Naive thymus-derived CD4-positive, alpha-beta T cell (primary cell): ENCODE data around the gene PRR15. TPM values are rescaled to one million over a fixed set of nuclear protein-coding genes. Genes with fewer than 3 reads are reported as not detected.
A peak's percentile ranks its signal among the peaks of the same experiment; 100 is the strongest.

ENCODE experiments used
- ATAC-seq: fragments of 150-1000 bp; cut with Tn5 transposase; 2 replicates; pipeline ENCODE4 v1.10.0; 2021; ENCODE audit warnings: mild to moderate bottlenecking, moderate library complexity
- CTCF ChIA-PET: fragments of 350-600 bp; sonication (Branson Sonifier 250); formaldehyde crosslinking; loops from one replicate; lab custom pipeline; 2021; ENCODE audit warnings: antibody characterized with exemption; lab: Charles Lee
- POLR2A ChIA-PET: fragments of 350-600 bp; sonication (Branson Sonifier 250); formaldehyde crosslinking; loops from one replicate; lab custom pipeline; 2021; ENCODE audit warnings: antibody characterized with exemption, inconsistent platforms; lab: Charles Lee
- DNase-seq, 9 donors: peaks; one replicate each; pipeline versions ENCODE4 v3.0.0 to v3.0.0-alpha.2; 2020 to 2022; ENCODE audit warnings: mixed read lengths in 1 of 9
- H3K27ac ChIP-seq: one replicate; pipeline ENCODE4 v1.7.0; 2013; ENCODE audit warnings: mild to moderate bottlenecking, low read depth, low read length, moderate library complexity
- H3K27me3 ChIP-seq, 2 donors: one replicate each; pipeline ENCODE4 v1.7.0; 2013; ENCODE audit warnings: low read length in 2 of 2, mild to moderate bottlenecking in 2 of 2, moderate library complexity in 2 of 2; ENCODE audit not compliant: control insufficient read depth in 2 of 2, insufficient read depth in 2 of 2
- H3K36me3 ChIP-seq, 3 experiments: 1 replicate in 2 of 3; 2 replicates in 1 of 3; pipeline ENCODE4 v1.7.0; 2013; ENCODE audit warnings: low read length in 3 of 3, mild to moderate bottlenecking in 3 of 3, moderate library complexity in 1 of 3; ENCODE audit not compliant: insufficient read depth in 3 of 3, control insufficient read depth in 2 of 3
- H3K4me1 ChIP-seq, 2 donors: one replicate each; pipeline ENCODE4 v1.7.0; 2013; ENCODE audit warnings: low read length in 2 of 2, mild to moderate bottlenecking in 2 of 2, moderate library complexity in 1 of 2; ENCODE audit not compliant: control insufficient read depth in 2 of 2, insufficient read depth in 2 of 2
- H3K4me3 ChIP-seq: 2 replicates; pipeline ENCODE4 v1.7.0; 2013; ENCODE audit warnings: mild to moderate bottlenecking, low read length
- H3K9me3 ChIP-seq, 3 experiments: 1 replicate in 2 of 3; 2 replicates in 1 of 3; pipeline ENCODE4 v1.7.0; 2013; ENCODE audit warnings: low read length in 3 of 3; ENCODE audit not compliant: control insufficient read depth in 2 of 3
- H3K27ac Mint-ChIP-seq, 9 donors: one replicate each; pipeline ENCODE4 v1.8.0; 2020 to 2022; ENCODE audit warnings: mixed read lengths in 9 of 9, mild to moderate bottlenecking in 8 of 9, moderate library complexity in 5 of 9, inconsistent platforms in 2 of 9
- H3K27me3 Mint-ChIP-seq, 5 donors: one replicate each; pipeline ENCODE4 v1.8.0; 2021 to 2022; ENCODE audit warnings: mixed read lengths in 5 of 5, mild to moderate bottlenecking in 1 of 5
- H3K36me3 Mint-ChIP-seq, 5 donors: one replicate each; pipeline ENCODE4 v1.8.0; 2020 to 2022; ENCODE audit warnings: mixed read lengths in 5 of 5, mild to moderate bottlenecking in 3 of 5, inconsistent platforms in 1 of 5
- H3K4me1 Mint-ChIP-seq, 7 donors: one replicate each; pipeline ENCODE4 v1.8.0; 2020 to 2022; ENCODE audit warnings: mixed read lengths in 7 of 7, mild to moderate bottlenecking in 3 of 7, inconsistent platforms in 1 of 7
- H3K4me3 Mint-ChIP-seq, 10 donors: one replicate each; pipeline ENCODE4 v1.8.0; 2020 to 2022; ENCODE audit warnings: mild to moderate bottlenecking in 10 of 10, mixed read lengths in 10 of 10, moderate library complexity in 6 of 10, inconsistent platforms in 2 of 10
- H3K9me3 Mint-ChIP-seq, 11 donors: one replicate each; pipeline ENCODE4 v1.8.0; 2020 to 2022; ENCODE audit warnings: mixed read lengths in 11 of 11, mild to moderate bottlenecking in 4 of 11, inconsistent platforms in 1 of 11, moderate library complexity in 1 of 11
- intact Hi-C, 2 donors: fragments of 100-400 bp; cut with micrococcal nuclease; formaldehyde crosslinking; loops; one replicate each; pipeline ENCODE4 v1.15.1; 2023
- polyA plus RNA-seq, 2 donors: library from polyadenylated mRNA; unstranded; fragments of 300-500 nt; fragmentation: Illumina TruSeq; gene quantifications; one replicate each; pipeline ENCODE4 v1.2.3, GENCODE V29; 2021
- total RNA-seq, 6 experiments: library from RNA in 5 of 6; stranded (reverse) in 5 of 6; gene quantifications; 1 replicate in 5 of 6; 2 replicates in 1 of 6; pipeline ENCODE4 v1.2.3 and lab custom pipeline; 2021 to 2026

PRR15 gene
- total and polyA plus RNA-seq, 7 experiments from 2014 or later = not detected

- H3K27me3 ChIP-seq = peaks cover 0 to 3% of the 10 kb centered on the region in 2 donors
- peak overlapping the region in 3 of 10 donors; percentile 15 to 70 (median 45) for H3K4me3 Mint-ChIP-seq
- H3K4me1 Mint-ChIP-seq = peaks cover 12 to 18% (median 17%) of the 10 kb centered on the region in 7 donors
- H3K36me3 Mint-ChIP-seq = peaks cover 0 to 7% (median 0%) of the 10 kb centered on the region in 5 donors
- H3K9me3 Mint-ChIP-seq = peaks cover 0 to 6% (median 0%) of the 10 kb centered on the region in 11 donors
- ChIA-PET CTCF (no interaction called here), POLR2A (no interaction called here)
- H3K27ac Mint-ChIP-seq = no peak overlapping the region
- no peak overlapping the region for H3K4me3 ChIP-seq
- H3K36me3 ChIP-seq = no peaks in the 10 kb centered on the region
- ATAC-seq (peak; percentile 10), DNase-seq (peak in 1 of 9 donors; percentile 22)
- H3K27ac ChIP-seq = no peak overlapping the region
- intact Hi-C loops = no loop called here
- H3K4me1 ChIP-seq = no peaks in the 10 kb centered on the region
- H3K9me3 ChIP-seq = no peaks in the 10 kb centered on the region
- H3K27me3 Mint-ChIP-seq = peaks cover 46 to 80% (median 71%) of the 10 kb centered on the region in 5 donors
These were observed 2.5 kb downstream of the PRR15 start for GRCh38 chr7:29565982-29566746.

GRCh38 chr7:29567174-29567573 lies 3.5 kb downstream of the PRR15 start:
- Histone ChIP-seq H3K4me3 (no peak overlapping the region), H3K27me3 (peaks cover 0 to 3% of the 10 kb centered on the region in 2 donors), H3K27ac (no peak overlapping the region), H3K36me3 (no peaks in the 10 kb centered on the region), H3K9me3 (no peaks in the 10 kb centered on the region), H3K4me1 (no peaks in the 10 kb centered on the region)
- peaks cover 12 to 18% (median 17%) of the 10 kb centered on the region in 7 donors for H3K4me1 Mint-ChIP-seq
- no peak for DNase-seq
- no peak for ATAC-seq
- H3K27me3 Mint-ChIP-seq = peaks cover 38 to 70% (median 62%) of the 10 kb centered on the region in 5 donors
- H3K4me3 Mint-ChIP-seq = peak overlapping the region in 1 of 10 donors; percentile 32
- ChIA-PET POLR2A (no interaction called here), CTCF (no interaction called here)
- H3K9me3 Mint-ChIP-seq = peaks cover 0 to 3% (median 0%) of the 10 kb centered on the region in 11 donors
- H3K36me3 Mint-ChIP-seq = peaks cover 0 to 3% (median 0%) of the 10 kb centered on the region in 5 donors
- H3K27ac Mint-ChIP-seq = no peak overlapping the region
- intact Hi-C loops = no loop called here

- Mint-ChIP-seq H3K36me3 (peaks cover 0 to 3% (median 0%) of the 10 kb centered on the region in 5 donors), H3K4me1 (peaks cover 7 to 14% (median 8%) of the 10 kb centered on the region in 7 donors), H3K27ac (no peak overlapping the region), H3K27me3 (peaks cover 48 to 66% (median 61%) of the 10 kb centered on the region in 5 donors), H3K9me3 (peaks cover 0 to 4% (median 0%) of the 10 kb centered on the region in 11 donors), H3K4me3 (no peak overlapping the region)
- ChIA-PET POLR2A (no interaction called here), CTCF (no interaction called here)
- Histone ChIP-seq H3K9me3 (no peaks in the 10 kb centered on the region), H3K4me3 (no peak overlapping the region), H3K27me3 (peaks cover 0 to 3% of the 10 kb centered on the region in 2 donors), H3K27ac (no peak overlapping the region), H3K4me1 (no peaks in the 10 kb centered on the region), H3K36me3 (no peaks in the 10 kb centered on the region)
- ATAC-seq (no peak), DNase-seq (no peak)
- intact Hi-C loops = no loop called here
These were observed 6.0 kb downstream of the PRR15 start for GRCh38 chr7:29569648-29570047.

GRCh38 chr7:29572558-29572957 lies 8.9 kb downstream of the PRR15 start:
- Mint-ChIP-seq H3K4me3 (no peak overlapping the region), H3K9me3 (peaks cover 3 to 21% (median 12%) of the 10 kb centered on the region in 11 donors), H3K27me3 (peaks cover 35 to 48% (median 41%) of the 10 kb centered on the region in 5 donors), H3K36me3 (peaks cover 0 to 9% (median 0%) of the 10 kb centered on the region in 5 donors), H3K4me1 (no peaks in the 10 kb centered on the region), H3K27ac (no peak overlapping the region)
- POLR2A ChIA-PET = no interaction called here
- peaks cover 0 to 4% (median 0%) of the 10 kb centered on the region in 3 experiments for H3K9me3 ChIP-seq
- H3K27ac ChIP-seq = no peak overlapping the region
- no peaks in the 10 kb centered on the region for H3K36me3 ChIP-seq
- no peak overlapping the region for H3K4me3 ChIP-seq
- CTCF ChIA-PET = no interaction called here
- no peaks in the 10 kb centered on the region for H3K4me1 ChIP-seq
- no peak for ATAC-seq
- no peak for DNase-seq
- peaks cover 0 to 3% of the 10 kb centered on the region in 2 donors for H3K27me3 ChIP-seq
- intact Hi-C loops = no loop called here

- H3K9me3 Mint-ChIP-seq = peaks cover 4 to 29% (median 14%) of the 10 kb centered on the region in 11 donors
- no peak for DNase-seq
- H3K27ac Mint-ChIP-seq = no peak overlapping the region
- no peaks in the 10 kb centered on the region for H3K4me1 Mint-ChIP-seq
- H3K27me3 ChIP-seq = peaks cover 0 to 3% of the 10 kb centered on the region in 2 donors
- no peak overlapping the region for H3K27ac ChIP-seq
- no peaks in the 10 kb centered on the region for H3K36me3 ChIP-seq
- POLR2A ChIA-PET = no interaction called here
- H3K4me3 ChIP-seq = no peak overlapping the region
- H3K36me3 Mint-ChIP-seq = peaks cover 0 to 9% (median 0%) of the 10 kb centered on the region in 5 donors
- H3K4me1 ChIP-seq = no peaks in the 10 kb centered on the region
- H3K9me3 ChIP-seq = peaks cover 0 to 5% (median 0%) of the 10 kb centered on the region in 3 experiments
- no peak for ATAC-seq
- intact Hi-C loops = no loop called here
- H3K4me3 Mint-ChIP-seq = no peak overlapping the region
- CTCF ChIA-PET = no interaction called here
- H3K27me3 Mint-ChIP-seq = peaks cover 25 to 47% (median 41%) of the 10 kb centered on the region in 5 donors
These were observed 9.9 kb downstream of the PRR15 start for GRCh38 chr7:29573567-29573966.

GRCh38 chr7:29574659-29575058 lies 11.0 kb downstream of the PRR15 start:
- Mint-ChIP-seq H3K27me3 (peaks cover 19 to 41% (median 35%) of the 10 kb centered on the region in 5 donors), H3K36me3 (peaks cover 0 to 9% (median 0%) of the 10 kb centered on the region in 5 donors), H3K27ac (no peak overlapping the region), H3K4me3 (no peak overlapping the region), H3K4me1 (no peaks in the 10 kb centered on the region), H3K9me3 (peaks cover 4 to 36% (median 14%) of the 10 kb centered on the region in 11 donors)
- POLR2A ChIA-PET = no interaction called here
- ATAC-seq = no peak
- H3K27me3 ChIP-seq = peaks cover 3% of the 10 kb centered on the region in 2 donors
- no peaks in the 10 kb centered on the region for H3K4me1 ChIP-seq
- DNase-seq = no peak
- H3K27ac ChIP-seq = no peak overlapping the region
- CTCF ChIA-PET = no interaction called here
- peaks cover 0 to 10% (median 0%) of the 10 kb centered on the region in 3 experiments for H3K9me3 ChIP-seq
- intact Hi-C loops = no loop called here
- H3K4me3 ChIP-seq = no peak overlapping the region
- no peaks in the 10 kb centered on the region for H3K36me3 ChIP-seq
